Measurements from ENCODE around the gene GAB4.

- TF ChIP-seq, protein P1, sequence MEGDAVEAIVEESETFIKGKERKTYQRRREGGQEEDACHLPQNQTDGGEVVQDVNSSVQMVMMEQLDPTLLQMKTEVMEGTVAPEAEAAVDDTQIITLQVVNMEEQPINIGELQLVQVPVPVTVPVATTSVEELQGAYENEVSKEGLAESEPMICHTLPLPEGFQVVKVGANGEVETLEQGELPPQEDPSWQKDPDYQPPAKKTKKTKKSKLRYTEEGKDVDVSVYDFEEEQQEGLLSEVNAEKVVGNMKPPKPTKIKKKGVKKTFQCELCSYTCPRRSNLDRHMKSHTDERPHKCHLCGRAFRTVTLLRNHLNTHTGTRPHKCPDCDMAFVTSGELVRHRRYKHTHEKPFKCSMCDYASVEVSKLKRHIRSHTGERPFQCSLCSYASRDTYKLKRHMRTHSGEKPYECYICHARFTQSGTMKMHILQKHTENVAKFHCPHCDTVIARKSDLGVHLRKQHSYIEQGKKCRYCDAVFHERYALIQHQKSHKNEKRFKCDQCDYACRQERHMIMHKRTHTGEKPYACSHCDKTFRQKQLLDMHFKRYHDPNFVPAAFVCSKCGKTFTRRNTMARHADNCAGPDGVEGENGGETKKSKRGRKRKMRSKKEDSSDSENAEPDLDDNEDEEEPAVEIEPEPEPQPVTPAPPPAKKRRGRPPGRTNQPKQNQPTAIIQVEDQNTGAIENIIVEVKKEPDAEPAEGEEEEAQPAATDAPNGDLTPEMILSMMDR (conservative IDR thresholded peaks at IDR 0.05; ENCODE audit: low read depth in 2 of 2) = no peak
- TF ChIP-seq CREB1 (CRISPR knock-in tag; IDR thresholded peaks at IDR 0.05; ENCODE audit: low read depth) (no peak), EZH2 (IDR thresholded peaks at IDR 0.05; ENCODE audit: low read depth, unreplicated experiment) (no peak), POLR2AphosphoS5 (IDR thresholded peaks at IDR 0.05; ENCODE audit: low read depth) (no peak), STAT1 (IDR thresholded peaks at IDR 0.05; ENCODE audit: unreplicated experiment) (no peak), REST (IDR thresholded peaks at IDR 0.05; ENCODE audit: unreplicated experiment) (no peak), ZNF114 (CRISPR knock-in tag; IDR thresholded peaks at IDR 0.05) (no peak), EZH2phosphoT487 (IDR thresholded peaks at IDR 0.05; ENCODE audit: unreplicated experiment) (no peak), ZNF331 (CRISPR knock-in tag; IDR thresholded peaks at IDR 0.05; ENCODE audit: low read depth) (no peak)
- TF ChIP-seq, protein P2, sequence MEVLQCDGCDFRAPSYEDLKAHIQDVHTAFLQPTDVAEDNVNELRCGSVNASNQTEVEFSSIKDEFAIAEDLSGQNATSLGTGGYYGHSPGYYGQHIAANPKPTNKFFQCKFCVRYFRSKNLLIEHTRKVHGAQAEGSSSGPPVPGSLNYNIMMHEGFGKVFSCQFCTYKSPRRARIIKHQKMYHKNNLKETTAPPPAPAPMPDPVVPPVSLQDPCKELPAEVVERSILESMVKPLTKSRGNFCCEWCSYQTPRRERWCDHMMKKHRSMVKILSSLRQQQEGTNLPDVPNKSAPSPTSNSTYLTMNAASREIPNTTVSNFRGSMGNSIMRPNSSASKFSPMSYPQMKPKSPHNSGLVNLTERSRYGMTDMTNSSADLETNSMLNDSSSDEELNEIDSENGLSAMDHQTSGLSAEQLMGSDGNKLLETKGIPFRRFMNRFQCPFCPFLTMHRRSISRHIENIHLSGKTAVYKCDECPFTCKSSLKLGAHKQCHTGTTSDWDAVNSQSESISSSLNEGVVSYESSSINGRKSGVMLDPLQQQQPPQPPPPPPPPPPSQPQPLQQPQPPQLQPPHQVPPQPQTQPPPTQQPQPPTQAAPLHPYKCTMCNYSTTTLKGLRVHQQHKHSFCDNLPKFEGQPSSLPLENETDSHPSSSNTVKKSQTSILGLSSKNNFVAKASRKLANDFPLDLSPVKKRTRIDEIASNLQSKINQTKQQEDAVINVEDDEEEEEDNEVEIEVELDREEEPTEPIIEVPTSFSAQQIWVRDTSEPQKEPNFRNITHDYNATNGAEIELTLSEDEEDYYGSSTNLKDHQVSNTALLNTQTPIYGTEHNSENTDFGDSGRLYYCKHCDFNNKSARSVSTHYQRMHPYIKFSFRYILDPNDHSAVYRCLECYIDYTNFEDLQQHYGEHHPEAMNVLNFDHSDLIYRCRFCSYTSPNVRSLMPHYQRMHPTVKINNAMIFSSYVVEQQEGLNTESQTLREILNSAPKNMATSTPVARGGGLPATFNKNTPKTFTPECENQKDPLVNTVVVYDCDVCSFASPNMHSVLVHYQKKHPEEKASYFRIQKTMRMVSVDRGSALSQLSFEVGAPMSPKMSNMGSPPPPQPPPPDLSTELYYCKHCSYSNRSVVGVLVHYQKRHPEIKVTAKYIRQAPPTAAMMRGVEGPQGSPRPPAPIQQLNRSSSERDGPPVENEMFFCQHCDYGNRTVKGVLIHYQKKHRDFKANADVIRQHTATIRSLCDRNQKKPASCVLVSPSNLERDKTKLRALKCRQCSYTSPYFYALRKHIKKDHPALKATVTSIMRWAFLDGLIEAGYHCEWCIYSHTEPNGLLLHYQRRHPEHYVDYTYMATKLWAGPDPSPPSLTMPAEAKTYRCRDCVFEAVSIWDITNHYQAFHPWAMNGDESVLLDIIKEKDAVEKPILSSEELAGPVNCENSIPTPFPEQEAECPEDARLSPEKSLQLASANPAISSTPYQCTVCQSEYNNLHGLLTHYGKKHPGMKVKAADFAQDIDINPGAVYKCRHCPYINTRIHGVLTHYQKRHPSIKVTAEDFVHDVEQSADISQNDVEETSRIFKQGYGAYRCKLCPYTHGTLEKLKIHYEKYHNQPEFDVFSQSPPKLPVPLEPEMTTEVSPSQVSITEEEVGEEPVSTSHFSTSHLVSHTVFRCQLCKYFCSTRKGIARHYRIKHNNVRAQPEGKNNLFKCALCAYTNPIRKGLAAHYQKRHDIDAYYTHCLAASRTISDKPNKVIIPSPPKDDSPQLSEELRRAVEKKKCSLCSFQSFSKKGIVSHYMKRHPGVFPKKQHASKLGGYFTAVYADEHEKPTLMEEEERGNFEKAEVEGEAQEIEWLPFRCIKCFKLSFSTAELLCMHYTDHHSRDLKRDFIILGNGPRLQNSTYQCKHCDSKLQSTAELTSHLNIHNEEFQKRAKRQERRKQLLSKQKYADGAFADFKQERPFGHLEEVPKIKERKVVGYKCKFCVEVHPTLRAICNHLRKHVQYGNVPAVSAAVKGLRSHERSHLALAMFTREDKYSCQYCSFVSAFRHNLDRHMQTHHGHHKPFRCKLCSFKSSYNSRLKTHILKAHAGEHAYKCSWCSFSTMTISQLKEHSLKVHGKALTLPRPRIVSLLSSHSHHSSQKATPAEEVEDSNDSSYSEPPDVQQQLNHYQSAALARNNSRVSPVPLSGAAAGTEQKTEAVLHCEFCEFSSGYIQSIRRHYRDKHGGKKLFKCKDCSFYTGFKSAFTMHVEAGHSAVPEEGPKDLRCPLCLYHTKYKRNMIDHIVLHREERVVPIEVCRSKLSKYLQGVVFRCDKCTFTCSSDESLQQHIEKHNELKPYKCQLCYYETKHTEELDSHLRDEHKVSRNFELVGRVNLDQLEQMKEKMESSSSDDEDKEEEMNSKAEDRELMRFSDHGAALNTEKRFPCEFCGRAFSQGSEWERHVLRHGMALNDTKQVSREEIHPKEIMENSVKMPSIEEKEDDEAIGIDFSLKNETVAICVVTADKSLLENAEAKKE (CRISPR knock-in tag; IDR thresholded peaks at IDR 0.05) = no peak
- TF ChIP-seq, protein P3, sequence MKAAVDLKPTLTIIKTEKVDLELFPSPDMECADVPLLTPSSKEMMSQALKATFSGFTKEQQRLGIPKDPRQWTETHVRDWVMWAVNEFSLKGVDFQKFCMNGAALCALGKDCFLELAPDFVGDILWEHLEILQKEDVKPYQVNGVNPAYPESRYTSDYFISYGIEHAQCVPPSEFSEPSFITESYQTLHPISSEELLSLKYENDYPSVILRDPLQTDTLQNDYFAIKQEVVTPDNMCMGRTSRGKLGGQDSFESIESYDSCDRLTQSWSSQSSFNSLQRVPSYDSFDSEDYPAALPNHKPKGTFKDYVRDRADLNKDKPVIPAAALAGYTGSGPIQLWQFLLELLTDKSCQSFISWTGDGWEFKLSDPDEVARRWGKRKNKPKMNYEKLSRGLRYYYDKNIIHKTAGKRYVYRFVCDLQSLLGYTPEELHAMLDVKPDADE (IDR thresholded peaks at IDR 0.05) = no peak
Observed at GRCh38 chr22:17056058-17056457, 48.0 kb upstream of the GAB4 start.
